Measurements from ENCODE around the gene AKAP9. TPM values are rescaled to one million over a fixed set of nuclear protein-coding genes. Genes with fewer than 3 reads are reported as not detected.

AKAP9 gene
- polyA plus RNA-seq, 1 experiment: 7.4 TPM

DNA sequence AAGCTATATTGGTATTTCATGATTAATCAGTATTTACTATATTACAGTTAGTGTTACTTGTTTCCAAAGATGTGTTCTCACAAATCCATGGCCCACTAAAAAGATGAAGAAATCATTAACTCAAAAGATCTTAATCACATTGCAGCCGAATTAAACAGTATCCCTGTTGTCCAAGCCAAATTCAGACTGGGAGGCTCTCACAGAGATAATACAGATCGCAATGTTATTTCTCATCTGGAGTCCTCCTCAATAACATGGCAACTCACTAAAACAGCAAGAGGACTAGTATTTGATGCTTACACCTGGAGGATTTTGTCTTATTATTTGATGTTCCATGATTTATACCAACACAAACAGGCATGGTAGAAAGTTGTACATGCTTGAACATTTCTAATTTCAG lies 170.2 kb downstream of the AKAP9 start:
- no peaks in the 10 kb centered on the region for H3K27me3 ChIP-seq (ENCODE audit: control insufficient read depth, insufficient read depth, low read length)
- no peaks in the 10 kb centered on the region; the same call in 1 of the 2 replicates for H3K36me3 ChIP-seq (ENCODE audit: control insufficient read depth, insufficient read depth, low read length)
- no peak for TF ChIP-seq CTCF (IDR thresholded peaks at IDR 0.05; ENCODE audit: insufficient read depth, low read depth, low read length)
- ChIA-PET POLR2A (no interaction called here), CTCF (no interaction called here)
- no peak for DNase-seq (ENCODE audit: low read depth)
- H3K4me3 ChIP-seq (ENCODE audit: low read depth, low read length): no peak overlapping the region

DNA sequence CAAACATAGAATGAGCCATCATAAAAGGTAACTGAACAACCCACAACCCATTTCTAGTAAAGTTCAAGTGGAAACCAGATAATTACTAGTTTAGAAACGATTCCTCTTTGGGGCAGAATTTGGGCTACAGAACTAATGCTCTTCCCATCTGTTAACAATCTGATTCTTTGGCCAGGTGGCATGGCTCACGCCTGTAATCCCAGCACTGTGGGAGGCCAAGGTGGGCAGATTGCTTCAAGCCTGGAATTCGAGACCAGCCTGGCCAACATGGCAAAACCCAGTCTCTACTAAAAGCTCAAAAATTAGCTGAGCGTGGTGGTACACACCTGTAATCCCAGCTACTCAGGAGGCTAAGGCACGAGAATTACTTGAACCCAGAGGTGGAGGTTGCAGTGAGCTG lies 175.2 kb downstream of the AKAP9 start:
- no peaks in the 10 kb centered on the region for H3K27me3 ChIP-seq (ENCODE audit: control insufficient read depth, insufficient read depth, low read length)

GRCh38 chr7:92116949-92117348 lies 176.3 kb downstream of the AKAP9 start:
- no peaks in the 10 kb centered on the region; the same call in 1 of the 2 replicates for H3K36me3 ChIP-seq (ENCODE audit: control insufficient read depth, insufficient read depth, low read length)
- ChIA-PET POLR2A (no interaction called here), CTCF (interaction anchor here (0.6 to 2.1 kb wide), 2 partner anchors 17 to 40 kb away, joined by 3 to 9 read pairs; partner anchors contain the start of gene CYP51A1)
- no peak for DNase-seq (ENCODE audit: low read depth)
- no peak for TF ChIP-seq CTCF (IDR thresholded peaks at IDR 0.05; ENCODE audit: insufficient read depth, low read depth, low read length)
- no peaks in the 10 kb centered on the region for H3K27me3 ChIP-seq (ENCODE audit: control insufficient read depth, insufficient read depth, low read length)
- H3K4me3 ChIP-seq (ENCODE audit: low read depth, low read length): no peak overlapping the region

More for the DNA sequence above, 175.2 kb downstream of the AKAP9 start:
- Histone ChIP-seq H3K4me3 (ENCODE audit: low read depth, low read length) (no peak overlapping the region), H3K36me3 (ENCODE audit: control insufficient read depth, insufficient read depth, low read length) (no peaks in the 10 kb centered on the region; the same call in 1 of the 2 replicates)
- ChIA-PET CTCF (interaction anchor here (2.1 kb wide), 1 partner anchor 18 kb away, joined by 9 read pairs; the partner anchor contains the start of gene CYP51A1), POLR2A (no interaction called here)
- no peak for TF ChIP-seq CTCF (IDR thresholded peaks at IDR 0.05; ENCODE audit: insufficient read depth, low read depth, low read length)
- DNase-seq (ENCODE audit: low read depth): no peak

GRCh38 chr7:92119213-92119759 lies 178.6 kb downstream of the AKAP9 start:
- POLR2A ChIA-PET: no interaction called here
- no peak overlapping the region for H3K4me3 ChIP-seq (ENCODE audit: low read depth, low read length)
- H3K36me3 ChIP-seq (ENCODE audit: control insufficient read depth, insufficient read depth, low read length): no peaks in the 10 kb centered on the region; the same call in 1 of the 2 replicates
- DNase-seq (ENCODE audit: low read depth): no peak
- TF ChIP-seq CTCF (IDR thresholded peaks at IDR 0.05; ENCODE audit: insufficient read depth, low read depth, low read length): no peak
- CTCF ChIA-PET: interaction anchor here (1.8 kb wide), 1 partner anchor 9 kb away, joined by 3 read pairs; no protein-coding TSS in a partner anchor
- no peaks in the 10 kb centered on the region for H3K27me3 ChIP-seq (ENCODE audit: control insufficient read depth, insufficient read depth, low read length)

GRCh38 chr7:92121681-92122080 lies 181.0 kb downstream of the AKAP9 start:
- TF ChIP-seq CTCF (IDR thresholded peaks at IDR 0.05; ENCODE audit: insufficient read depth, low read depth, low read length): no peak
- ChIA-PET CTCF (interaction anchor here (1.1 kb wide), 1 partner anchor 11 kb away, joined by 4 read pairs; no protein-coding TSS in a partner anchor), POLR2A (no interaction called here)
- no peaks in the 10 kb centered on the region for H3K27me3 ChIP-seq (ENCODE audit: control insufficient read depth, insufficient read depth, low read length)
- DNase-seq (ENCODE audit: low read depth): no peak
- H3K4me3 ChIP-seq (ENCODE audit: low read depth, low read length): no peak overlapping the region
- peaks cover 2% of the 10 kb centered on the region; the same call in 1 of the 2 replicates for H3K36me3 ChIP-seq (ENCODE audit: control insufficient read depth, insufficient read depth, low read length)

Data from BJ (cell line).